ENCODE results near the gene MAP3K20.
A peak's percentile ranks its signal among the peaks of the same experiment; 100 is the strongest.
"Not testable (repeated sequence)": the region's sequence is repeated elsewhere in the genome, so short reads cannot be mapped to it uniquely, and the experiment has no call there.

The MAP3K20 gene

DNA sequence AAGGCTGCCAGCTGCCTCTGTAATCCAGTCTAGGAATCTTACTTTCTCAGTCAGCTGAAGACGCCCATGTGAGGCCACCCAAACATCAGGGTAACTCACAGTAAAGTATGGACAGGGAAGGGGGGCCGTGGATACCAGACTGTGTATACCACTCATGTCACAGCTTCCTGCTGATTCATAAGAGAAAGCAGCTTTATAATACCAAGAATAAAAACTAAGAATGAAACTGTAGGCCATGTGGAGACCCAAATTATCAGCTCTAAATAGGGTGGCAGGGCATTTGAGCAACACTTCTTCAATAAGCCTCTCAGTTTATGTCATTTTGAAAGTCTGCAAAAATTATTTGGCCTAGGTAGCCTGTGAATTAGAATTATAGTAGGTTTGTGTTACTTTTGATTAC is 164.0 kb downstream of the MAP3K20 start:
- DNase-seq, result no peak

DNA sequence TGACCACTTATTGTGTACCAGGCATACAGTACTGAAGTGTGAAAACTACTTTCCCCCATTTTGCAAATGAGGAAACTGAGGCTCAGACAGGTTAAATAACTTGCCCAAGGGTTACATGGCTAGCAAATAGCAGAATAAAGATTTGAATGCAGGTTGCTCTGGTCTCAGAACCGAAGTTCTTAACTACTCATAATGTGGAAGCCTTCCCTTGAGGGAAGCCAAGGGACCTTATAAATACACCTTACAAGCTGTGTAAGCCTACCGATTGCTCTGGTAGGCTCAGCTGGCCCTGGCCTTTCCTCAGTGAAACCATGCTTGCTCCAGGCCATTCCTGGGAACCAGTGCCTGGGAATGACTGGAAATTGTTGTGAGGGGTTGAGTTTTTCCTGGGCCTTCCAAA is 164.4 kb downstream of the MAP3K20 start:
- DNase-seq, result no peak

DNA sequence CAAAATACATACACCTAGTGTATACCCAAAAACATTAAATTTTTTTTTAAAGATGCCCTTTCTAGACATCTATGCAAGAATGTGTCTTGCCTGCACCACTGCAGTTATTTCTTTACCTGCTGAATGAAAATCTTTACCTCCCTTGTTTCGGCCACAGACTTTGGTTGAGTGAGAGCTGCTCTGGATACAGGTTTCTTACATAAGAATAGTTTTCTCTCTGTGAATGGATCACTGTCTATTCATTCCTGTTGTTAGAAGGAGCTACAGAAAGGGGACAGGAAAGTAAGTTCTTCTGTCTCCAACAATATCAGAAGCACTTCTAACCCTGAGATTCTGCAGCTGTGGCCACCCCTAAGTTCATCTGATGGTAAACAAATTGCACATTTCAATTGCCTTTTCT is 166.0 kb downstream of the MAP3K20 start:
- DNase-seq, result no peak

DNA sequence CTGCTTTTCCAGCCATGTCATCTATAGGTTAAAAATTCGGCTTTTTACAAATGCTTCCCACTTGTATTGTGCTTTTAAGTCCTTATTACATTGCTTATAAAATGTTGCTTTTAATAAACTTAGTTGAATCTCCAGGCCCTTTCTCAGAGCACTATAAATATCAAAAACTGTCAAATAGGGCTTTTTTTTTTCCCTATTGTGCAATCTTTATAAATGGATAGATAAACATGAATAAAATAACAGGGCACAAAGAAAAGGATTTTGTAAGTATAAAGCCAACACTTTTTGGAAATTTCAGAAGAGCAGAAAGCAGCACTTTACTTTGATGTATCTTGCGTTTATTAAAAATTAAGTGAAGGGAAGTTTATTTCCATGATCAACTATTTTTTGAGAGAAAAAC is 171.5 kb downstream of the MAP3K20 start:
- no peak for DNase-seq

DNA sequence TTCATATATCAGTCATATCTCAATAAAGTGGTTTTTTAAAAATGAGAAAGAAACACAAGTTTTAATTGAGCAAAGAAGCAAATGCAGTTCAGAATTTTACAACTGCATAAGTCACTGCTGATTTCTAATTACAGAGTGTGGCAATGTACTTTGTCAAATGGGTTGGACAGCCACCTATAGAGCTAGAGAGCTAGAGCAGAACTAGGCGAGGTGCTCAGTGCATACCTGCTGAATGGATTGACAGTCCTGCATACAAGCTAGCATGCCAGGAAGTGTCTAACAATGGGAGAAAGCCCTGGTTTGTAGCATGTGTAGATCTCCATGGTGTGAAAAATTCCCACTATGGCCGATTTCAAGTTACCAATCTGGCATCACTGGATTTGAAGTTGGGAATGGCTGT is 172.7 kb downstream of the MAP3K20 start:
- no peak for DNase-seq

DNA sequence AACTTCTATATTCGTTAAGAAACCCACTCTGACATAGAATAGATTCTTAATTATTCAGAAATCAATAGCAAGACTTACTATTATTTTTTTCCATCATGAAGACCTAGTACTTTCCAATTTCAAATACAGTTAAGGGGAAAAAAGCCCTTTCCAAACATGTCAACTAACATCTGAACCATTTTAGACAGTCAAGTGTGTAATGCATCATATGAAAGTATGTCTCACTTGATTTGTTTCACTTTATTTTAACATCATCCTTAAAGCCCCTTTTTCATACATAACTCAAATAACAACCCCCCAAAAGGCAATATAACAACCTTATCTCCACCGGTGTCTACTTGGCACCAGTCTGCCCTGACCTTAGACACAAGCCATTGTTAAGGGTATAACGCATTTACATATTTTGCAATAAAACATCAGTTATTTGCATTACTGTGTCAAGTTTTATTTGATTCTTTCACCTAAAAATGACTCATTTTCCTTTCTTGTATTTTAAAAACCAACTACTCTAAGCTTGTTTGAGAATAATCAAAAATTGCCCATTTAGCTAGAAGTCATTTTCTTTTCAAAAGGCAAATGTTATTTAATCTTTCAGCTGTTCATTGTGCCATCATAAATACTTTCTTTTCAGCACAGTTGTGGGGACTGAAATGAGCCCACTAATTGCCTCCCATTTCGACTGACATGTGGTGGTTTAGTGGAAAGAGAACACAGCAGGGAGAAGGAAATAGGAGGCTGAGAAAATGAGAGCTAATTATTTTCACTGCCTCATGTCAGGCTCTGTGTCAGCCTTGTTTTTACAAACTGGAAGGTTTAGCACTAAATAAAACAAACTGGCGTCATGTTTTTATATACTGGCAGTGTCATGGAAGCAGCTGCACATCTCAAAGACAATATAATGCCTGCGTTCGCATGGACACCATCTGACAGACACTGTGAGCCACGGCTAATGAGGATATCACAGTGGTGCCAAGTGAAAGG is 174.3 kb downstream of the MAP3K20 start:
- peak; percentile 68 for DNase-seq

DNA sequence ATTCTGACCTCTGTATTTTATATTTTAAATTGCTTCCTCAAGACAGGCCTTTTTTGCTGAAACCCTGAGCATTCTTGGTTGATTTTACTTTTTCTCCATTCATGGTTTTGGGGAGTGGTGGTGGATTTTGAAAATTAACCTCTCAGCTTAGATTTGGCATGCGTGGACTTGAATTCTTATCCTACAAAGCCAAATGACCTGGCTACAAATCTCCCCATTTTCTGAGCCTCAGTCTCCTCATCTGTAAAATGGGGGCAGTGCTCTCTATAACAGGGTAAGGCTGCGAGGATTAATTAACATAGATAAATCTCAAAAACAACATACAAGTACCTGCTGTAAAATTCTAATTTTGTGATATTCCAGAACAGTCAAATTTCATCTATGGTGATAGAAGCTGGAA is 175.6 kb downstream of the MAP3K20 start:
- DNase-seq, result no peak

DNA sequence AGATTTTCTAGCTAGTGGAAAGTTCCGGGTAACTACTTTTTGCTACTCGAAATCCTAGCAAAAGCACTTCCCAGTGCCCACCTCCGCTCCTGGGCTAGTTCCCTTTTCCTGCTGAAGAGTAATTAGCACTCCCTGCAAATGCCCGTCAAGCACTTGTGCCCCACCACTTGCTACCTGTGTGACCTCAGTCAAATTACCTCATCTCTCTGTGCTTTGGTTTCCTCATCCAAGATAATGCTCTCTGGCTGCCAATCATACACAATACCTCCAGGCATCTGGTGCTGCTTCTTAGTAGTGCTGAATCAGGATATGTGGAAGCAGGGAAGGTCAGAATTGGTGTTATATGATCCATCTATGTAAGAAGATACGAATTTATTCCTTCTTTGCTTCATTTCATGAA is 176.9 kb downstream of the MAP3K20 start:
- DNase-seq, result no peak

DNA sequence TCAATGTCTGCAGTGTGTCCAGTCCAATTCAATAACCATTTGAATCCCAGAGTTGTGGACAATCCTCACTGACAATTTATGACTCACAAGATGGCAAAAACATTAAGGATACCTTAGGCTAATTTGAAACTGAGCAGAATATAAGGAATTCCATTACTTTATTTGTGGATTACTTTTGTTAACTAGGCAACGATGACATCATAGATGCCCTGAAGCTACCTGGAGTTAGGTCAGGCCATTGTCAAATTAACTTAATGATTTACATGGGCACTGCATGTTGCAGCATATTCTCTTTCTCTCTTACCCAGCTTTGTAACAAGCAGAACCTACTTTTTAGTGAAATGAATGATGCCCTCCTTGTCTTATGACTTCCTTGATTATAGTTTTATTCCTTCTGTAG is 179.0 kb downstream of the MAP3K20 start:
- DNase-seq, result no peak

DNA sequence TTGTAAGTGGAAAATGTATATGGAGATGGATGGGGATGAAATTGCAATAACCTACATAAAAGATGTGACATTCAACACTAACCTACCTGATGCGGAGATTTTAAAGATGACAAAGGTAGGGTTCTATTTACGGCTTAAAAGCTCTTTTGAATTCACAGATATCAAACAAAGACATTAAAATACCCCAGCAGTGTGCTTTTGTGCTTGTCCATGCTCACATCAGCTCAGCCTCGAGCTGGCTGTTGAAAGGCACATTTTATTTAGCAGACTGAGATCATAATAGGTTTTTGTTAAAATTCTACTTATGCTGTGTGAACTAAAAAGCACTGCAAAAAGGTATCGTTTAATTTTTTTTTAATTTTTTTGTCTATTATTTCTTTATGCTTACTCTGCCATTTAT is 183.1 kb downstream of the MAP3K20 start:
- no peak for DNase-seq

DNA sequence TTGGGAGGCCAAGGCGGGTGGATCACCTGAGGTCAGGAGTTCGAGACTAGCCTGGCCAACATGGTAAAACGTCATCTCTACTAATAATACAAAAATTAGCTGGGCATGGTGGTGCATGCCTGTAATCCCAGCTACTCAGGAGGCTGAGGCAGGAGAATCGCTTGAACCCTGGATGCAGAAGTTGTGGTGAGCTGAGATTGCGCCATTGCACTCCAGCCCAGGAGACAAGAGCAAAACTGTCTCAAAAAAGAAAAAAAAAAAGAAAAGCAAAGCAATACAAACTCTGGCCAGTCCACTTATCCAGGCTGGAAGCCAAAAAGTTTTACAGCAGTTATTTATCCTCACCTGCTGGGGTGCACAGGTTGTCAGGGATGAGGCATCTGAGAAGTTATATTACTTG is 186.7 kb downstream of the MAP3K20 start:
- DNase-seq, result not testable (repeated sequence)

DNA sequence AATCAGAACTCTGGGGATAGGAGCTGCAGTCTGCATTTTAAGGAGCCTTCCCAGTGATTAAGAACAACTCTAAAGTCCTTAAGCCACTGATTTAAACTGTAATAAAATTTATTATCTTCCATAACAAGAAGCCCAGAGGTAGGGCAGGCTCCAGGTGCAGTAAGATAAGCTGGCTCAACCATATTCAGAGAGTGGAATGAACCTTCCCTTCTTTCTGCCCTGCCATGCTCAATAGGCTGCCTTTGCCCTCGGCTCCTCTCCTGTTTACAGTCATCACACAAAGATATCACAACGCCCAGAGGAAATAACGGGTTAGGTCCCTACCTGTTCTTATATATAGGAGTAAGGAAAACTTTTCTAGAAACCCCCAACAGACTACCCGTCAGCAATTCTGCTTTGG is 188.5 kb downstream of the MAP3K20 start:
- DNase-seq, result no peak

DNA sequence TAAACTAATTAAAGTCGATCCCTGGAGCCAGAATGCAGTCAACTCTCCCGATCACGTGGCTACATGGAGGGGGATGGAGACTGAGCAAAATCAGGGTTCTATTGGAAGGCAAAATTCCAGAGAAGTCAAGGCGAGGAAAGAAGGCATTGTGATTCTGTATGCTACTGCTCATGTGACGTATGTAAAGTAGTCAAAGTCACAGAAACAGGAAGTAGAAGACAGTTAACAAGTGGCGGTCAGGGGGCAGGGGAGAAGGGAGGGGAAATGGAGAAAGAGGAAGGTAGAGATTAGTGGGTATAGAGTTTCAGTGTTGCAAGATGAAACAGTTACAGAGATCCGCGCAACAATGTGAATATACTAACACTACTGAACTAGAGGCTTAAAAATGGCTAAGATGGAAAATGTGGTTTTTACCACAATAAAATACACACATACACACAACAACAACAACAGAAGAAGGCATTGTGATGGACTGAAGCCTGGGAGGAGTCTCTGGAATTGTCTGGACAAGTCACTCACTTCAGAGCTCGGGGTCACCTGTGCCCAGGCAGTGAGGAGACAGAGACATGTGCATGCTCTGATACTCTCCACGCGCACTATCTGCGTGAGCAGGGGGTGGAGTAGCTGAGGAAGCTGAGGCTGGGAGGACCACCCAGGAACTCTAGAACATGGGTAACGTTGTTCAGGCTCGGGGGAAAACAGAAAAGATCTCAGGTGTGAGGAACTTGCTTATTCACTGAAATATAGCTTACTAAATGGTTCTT is 189.1 kb downstream of the MAP3K20 start:
- DNase-seq, result no peak

DNA sequence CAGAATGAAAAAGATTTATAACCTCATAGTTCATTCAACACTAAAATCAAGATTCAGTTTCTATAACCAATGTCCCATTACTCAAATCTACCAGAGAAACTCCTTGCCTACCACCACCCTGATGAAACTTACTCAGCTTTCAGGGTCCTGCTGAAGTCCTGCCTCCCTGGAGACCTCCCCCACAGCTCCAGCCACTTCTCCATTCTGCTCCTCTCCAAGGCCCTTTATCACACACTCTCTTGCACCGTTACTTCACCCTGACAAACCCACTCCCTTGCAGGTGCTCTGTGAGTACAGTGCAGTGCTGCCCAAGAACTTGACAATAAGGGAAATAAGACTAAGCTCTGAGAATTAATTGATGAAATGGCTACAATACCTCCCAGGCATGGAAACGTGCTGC is 195.5 kb downstream of the MAP3K20 start:
- no peak for DNase-seq

DNA sequence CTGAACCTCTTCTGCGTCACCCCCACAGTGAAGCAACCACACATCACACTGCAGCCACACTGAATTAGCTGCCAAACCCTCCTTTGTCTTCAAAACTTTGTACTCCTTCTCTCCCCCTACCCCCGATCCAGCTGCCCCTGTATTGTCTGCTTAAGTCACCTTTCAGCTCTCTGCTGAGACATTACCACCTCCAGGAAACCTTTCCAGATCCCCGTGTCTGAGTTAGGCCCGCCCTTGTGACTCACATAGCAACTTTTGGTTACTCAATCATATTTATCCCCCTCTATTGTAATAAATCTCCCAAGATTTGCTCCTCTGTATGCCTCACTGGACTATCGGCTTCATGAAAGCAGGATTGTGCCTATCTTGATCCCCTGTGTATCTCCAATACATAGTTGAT is 196.2 kb downstream of the MAP3K20 start:
- no peak for DNase-seq

DNA sequence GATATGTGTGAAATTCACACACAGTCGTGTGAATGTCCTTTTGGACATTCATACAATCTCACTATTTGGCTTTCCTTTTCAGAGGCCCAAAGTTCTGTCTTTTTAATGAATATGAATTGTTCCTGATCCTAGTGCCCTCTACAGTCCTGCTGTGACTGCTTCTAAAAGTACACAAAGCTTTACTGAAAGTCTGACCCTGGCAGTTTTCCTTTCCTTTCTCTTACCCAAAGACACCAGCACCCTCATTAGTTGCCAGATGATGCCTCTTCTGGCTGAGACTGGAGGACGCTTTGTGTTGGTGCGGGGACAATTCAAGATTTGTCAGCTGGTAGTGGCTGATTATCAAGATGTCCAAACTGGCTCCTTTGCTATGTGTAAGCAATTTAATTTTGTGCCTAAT is 197.2 kb downstream of the MAP3K20 start:
- DNase-seq, result no peak

DNA sequence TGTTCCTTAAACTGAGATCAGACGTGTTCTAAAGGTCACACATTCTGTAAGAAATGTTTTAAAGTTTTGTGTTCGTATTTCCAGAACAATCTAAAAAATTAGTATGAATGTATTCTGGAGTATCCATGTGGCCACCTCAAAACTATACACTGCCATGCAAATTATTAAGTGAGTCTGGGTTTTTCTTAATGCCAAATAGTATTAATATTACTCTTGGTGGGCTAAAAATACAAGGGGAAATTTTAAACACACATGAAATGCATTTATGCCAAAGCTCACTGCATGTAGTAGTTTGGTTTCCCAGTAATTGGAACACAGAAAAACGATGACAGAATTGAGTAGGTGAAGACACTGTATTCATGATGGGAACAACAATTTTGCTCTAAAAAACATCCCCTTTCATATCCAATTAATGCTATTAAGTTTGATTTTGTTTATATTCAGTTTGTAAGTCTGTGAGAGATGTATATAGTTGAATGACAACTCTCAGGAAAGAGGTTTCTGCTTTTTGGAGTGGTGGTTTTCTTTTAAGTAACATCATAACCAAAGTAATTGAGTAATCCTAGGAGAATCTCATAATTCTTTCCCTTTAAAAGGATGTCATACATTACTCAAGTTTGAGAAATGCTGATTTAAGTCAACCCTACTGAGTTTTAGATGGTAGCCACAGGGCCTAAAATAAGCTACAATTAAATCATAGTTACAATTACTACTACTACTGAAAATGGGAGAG is 203.3 kb downstream of the MAP3K20 start:
- DNase-seq, result no peak

DNA sequence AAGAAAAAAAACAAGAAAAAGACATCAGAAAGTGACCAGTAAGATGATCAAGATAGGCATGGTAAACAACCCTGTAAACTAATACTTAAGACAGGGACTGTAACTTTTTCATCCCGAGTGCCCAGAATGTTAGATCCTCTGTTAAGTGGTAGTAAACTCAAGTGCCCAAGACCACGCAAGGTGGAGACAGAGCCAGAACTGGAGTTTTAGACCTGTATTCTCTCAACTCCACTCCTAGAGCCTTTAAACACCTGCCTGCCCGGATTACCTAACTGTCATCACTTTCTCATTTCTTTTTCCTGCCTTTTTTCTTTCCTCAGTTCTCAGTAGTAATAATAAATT is 203.9 kb downstream of the MAP3K20 start:
- DNase-seq, result no peak

DNA sequence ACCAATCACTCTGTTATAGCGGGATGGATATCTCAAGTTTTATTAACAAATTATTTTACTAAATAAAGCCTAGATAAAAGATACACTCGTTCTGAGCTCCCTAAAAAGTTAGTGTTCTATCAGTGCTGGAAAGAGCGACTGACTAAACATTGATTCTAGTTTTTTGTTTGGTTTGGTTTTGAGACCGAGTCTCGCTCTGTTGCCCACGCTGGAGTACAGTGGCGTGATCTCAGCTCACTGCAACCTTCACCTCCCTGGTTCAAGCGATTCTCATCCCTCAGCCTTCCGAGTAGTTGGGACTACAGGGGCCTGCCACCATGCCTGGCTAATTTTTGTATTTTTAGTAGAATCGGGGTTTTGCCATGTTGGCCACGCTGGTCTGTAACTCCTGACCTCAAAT is 205.2 kb downstream of the MAP3K20 start:
- no peak for DNase-seq

DNA sequence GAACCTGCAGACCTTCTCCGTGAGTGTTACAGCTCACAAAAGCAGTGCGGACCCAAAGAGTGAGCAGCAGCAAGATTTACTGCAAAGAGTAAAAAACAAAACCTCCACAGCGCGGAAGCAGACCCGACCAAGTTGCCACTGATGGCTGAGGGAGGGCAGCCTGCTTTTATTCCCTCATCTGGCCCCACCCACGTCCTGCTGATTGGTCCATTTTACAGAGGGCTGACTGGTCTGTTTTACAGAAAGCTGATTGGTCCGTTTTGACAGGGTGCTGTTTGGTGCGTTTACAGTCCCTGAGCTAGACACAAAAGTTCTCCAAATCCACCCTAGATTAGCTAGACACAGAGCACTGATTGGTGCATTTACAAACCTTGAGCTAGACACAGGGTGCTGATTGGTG is 206.3 kb downstream of the MAP3K20 start:
- not testable (repeated sequence) for DNase-seq

DNA sequence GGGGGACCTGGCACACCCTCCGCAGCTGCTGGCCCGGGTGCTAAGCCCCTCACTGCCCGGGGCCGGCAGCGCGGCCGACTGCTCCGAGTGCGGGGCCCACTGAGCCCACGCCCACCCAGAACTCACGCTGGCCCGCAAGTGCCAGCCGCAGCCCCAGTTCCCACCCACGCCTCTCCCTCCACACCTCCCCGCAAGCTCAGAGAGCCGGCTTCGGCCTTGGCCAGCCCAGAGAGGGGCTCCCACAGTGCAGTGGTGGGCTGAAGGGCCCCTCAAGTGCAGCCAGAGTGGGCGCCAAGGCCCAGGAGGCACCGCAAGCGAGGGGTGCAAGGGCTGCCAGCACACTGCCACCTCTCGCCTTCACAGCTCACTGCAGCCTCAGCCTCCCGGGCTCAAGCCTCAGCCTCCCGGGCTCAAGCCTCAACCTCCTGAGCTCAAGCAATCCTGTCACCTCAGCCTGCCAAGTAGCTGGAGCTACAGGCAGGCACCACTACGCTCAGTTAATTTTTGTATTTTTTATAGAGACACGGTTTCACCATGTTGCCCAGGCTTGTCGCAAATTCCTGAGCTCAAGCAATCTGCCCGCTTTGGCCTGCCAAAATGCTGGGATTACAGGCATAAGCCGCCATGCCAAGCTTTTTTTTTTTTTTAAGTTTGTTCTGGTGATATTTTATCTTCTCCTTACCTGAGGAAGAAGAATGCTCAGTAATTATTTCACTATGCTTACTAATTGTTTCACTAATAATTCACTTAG is 207.3 kb downstream of the MAP3K20 start:
- no peak for DNase-seq

DNA sequence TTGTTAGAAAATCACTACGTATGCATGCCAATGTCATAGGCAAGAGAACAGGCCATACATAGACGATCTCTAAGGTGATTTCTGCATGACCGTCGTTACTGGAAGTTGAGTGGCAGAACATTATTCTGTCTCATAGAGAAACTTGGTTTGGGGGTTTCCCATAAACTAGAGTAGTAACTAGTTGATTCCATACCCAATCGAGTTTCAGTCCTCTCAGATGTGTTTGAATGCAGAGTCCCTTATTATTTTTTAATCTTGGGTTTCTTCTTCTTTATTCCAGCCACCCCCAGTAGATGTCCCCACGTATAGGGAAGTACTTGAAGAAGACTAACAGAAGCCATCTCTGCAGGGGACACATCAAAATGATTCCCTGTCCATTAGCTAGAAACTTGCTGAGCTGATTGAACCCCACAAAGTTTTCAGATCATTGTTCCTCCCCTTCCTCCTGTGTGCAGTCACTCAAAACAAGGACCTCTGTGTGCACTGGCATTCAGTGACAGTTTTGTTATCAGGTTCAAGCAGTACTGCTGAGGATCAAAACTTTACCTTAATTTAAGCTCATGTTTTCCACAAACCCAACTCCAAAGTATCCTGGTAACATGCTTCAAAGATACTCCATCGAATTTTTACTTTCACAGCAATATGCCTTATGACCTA is 210.6 kb downstream of the MAP3K20 start:
- no peak for DNase-seq
